PFSK-1 (cell line): ENCODE measurements around the gene LAMTOR3.

Experiments
- POLR2AphosphoS5 ChIP-seq: IDR thresholded peaks from 2 replicates; pipeline ENCODE4 v1.6.1; 2012; ENCODE audit warnings: low read depth, mild to moderate bottlenecking, control low read depth, low read length, moderate library complexity
- SIN3A ChIP-seq: IDR thresholded peaks from 2 replicates; pipeline ENCODE4 v1.6.1; 2012; ENCODE audit warnings: mild to moderate bottlenecking, low read length, moderate library complexity, borderline replicate concordance; ENCODE audit not compliant: insufficient read depth
- TAF1 ChIP-seq: IDR thresholded peaks from 2 replicates; pipeline ENCODE4 v1.6.1; 2012; ENCODE audit warnings: low read length, control low read depth, borderline replicate concordance; ENCODE audit not compliant: insufficient read depth
- TF ChIP-seq, protein P1 (sequence below), 2 experiments: IDR thresholded peaks; 2 replicates each; pipeline versions ENCODE4 v1.6.1 to v1.8.0; 2011 to 2012; ENCODE audit warnings: low read depth in 2 of 2, low read length in 2 of 2, control low read depth in 1 of 2, inconsistent platforms in 1 of 2, mild to moderate bottlenecking in 1 of 2, moderate library complexity in 1 of 2; ENCODE audit not compliant: insufficient read depth in 1 of 2

DNA sequence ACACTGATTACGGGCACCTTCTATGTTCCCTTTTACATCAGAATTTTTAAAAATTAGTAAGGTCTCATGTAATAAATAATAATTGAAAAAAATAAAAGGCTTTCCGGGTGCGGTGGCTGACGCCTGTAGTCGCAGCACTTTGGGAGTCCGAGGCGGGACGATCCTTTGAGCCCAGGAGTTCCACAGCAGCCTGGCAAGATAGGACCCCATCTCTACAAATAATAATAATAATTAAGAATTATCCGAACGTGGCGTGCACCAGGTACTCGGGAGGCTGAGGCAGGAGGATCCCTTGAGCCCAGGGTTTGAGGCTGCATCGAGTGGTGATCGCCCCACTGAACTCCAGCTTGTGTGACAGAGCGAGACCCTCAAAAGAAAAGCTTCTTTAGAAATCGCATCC, 771 bp upstream of the LAMTOR3 start:
- no peak for TF ChIP-seq TAF1
- no peak for TF ChIP-seq POLR2AphosphoS5
- TF ChIP-seq, protein P1, sequence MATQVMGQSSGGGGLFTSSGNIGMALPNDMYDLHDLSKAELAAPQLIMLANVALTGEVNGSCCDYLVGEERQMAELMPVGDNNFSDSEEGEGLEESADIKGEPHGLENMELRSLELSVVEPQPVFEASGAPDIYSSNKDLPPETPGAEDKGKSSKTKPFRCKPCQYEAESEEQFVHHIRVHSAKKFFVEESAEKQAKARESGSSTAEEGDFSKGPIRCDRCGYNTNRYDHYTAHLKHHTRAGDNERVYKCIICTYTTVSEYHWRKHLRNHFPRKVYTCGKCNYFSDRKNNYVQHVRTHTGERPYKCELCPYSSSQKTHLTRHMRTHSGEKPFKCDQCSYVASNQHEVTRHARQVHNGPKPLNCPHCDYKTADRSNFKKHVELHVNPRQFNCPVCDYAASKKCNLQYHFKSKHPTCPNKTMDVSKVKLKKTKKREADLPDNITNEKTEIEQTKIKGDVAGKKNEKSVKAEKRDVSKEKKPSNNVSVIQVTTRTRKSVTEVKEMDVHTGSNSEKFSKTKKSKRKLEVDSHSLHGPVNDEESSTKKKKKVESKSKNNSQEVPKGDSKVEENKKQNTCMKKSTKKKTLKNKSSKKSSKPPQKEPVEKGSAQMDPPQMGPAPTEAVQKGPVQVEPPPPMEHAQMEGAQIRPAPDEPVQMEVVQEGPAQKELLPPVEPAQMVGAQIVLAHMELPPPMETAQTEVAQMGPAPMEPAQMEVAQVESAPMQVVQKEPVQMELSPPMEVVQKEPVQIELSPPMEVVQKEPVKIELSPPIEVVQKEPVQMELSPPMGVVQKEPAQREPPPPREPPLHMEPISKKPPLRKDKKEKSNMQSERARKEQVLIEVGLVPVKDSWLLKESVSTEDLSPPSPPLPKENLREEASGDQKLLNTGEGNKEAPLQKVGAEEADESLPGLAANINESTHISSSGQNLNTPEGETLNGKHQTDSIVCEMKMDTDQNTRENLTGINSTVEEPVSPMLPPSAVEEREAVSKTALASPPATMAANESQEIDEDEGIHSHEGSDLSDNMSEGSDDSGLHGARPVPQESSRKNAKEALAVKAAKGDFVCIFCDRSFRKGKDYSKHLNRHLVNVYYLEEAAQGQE (IDR thresholded peaks at IDR 0.05; ENCODE audit: insufficient read depth in 1 of 2, low read depth in 2 of 2, low read length in 2 of 2), result no peak
- no peak for TF ChIP-seq SIN3A
